HG03060 (cell line): ENCODE data around the gene TSSK3.

ENCODE experiments used
- ATAC-seq: cut with Tn5 transposase; IDR thresholded peaks from one replicate; pipeline ENCODE4 v1.9.1; 2021; ENCODE audit warnings: low read depth, moderate number of reproducible peaks; ENCODE audit not compliant: unreplicated experiment

The TSSK3 gene

GRCh38 chr1:32358435-32358834 lies 3.9 kb upstream of the TSSK3 start:
- no peak for ATAC-seq

- ATAC-seq = no peak
Measured at GRCh38 chr1:32361308-32361673, 1.0 kb upstream of the TSSK3 start.

GRCh38 chr1:32361674-32362473 lies 465 bp upstream of the TSSK3 start:
- ATAC-seq = no peak

- no peak for ATAC-seq
Measured at GRCh38 chr1:32363713-32364112, 1.4 kb downstream of the TSSK3 start.

- no peak for ATAC-seq
Measured at GRCh38 chr1:32364836-32365235, 2.5 kb downstream of the TSSK3 start.

- ATAC-seq = no peak
Measured at GRCh38 chr1:32365445-32365844, 3.1 kb downstream of the TSSK3 start.

GRCh38 chr1:32367912-32368635 lies 5.7 kb downstream of the TSSK3 start:
- ATAC-seq = no peak

- no peak for ATAC-seq
Measured at GRCh38 chr1:32372149-32372756, 9.9 kb downstream of the TSSK3 start.

- ATAC-seq = no peak
Measured at GRCh38 chr1:32373996-32374592, 11.8 kb downstream of the TSSK3 start.

- ATAC-seq = no peak
Measured at GRCh38 chr1:32376199-32376598, 13.9 kb downstream of the TSSK3 start.

GRCh38 chr1:32377541-32378220 lies 15.3 kb downstream of the TSSK3 start:
- no peak for ATAC-seq

- no peak for ATAC-seq
Measured at GRCh38 chr1:32380057-32380456, 17.7 kb downstream of the TSSK3 start.

- no peak for ATAC-seq
Measured at GRCh38 chr1:32386676-32387392, 24.5 kb downstream of the TSSK3 start.

GRCh38 chr1:32388641-32389040 lies 26.3 kb downstream of the TSSK3 start:
- no peak for ATAC-seq

GRCh38 chr1:32390904-32391870 lies 28.8 kb downstream of the TSSK3 start:
- no peak for ATAC-seq

- no peak for ATAC-seq
Measured at GRCh38 chr1:32392325-32392724, 30.0 kb downstream of the TSSK3 start.

GRCh38 chr1:32393136-32393535 lies 30.8 kb downstream of the TSSK3 start:
- no peak for ATAC-seq

GRCh38 chr1:32393832-32394140 lies 31.4 kb downstream of the TSSK3 start:
- no peak for ATAC-seq
